BJ (cell line): Measurements from ENCODE around the gene ENGASE. TPM values are rescaled to one million over a fixed set of nuclear protein-coding genes. Genes with fewer than 3 reads are reported as not detected.

Source experiments
- CTCF ChIA-PET: fragments of 350-600 bp; formaldehyde crosslinking; extraction: SDS; loops from one replicate; lab custom pipeline; 2021; ENCODE audit warnings: antibody characterized with exemption, inconsistent platforms; lab: Yijun Ruan, JAX
- POLR2A ChIA-PET: fragments of 300-600 bp; sonication (Branson Sonifier 250); formaldehyde crosslinking; extraction: SDS; loops from one replicate; lab custom pipeline; 2021; ENCODE audit warnings: antibody characterized with exemption; lab: Charles Lee
- DNase-seq: peaks from one replicate; pipeline ENCODE4 v3.0.0-alpha.2; 2011; ENCODE audit warnings: low read depth
- H3K27me3 ChIP-seq: 2 replicates; pipeline ENCODE4 v1.6.0; 2011; ENCODE audit warnings: low read length; ENCODE audit not compliant: control insufficient read depth, insufficient read depth
- H3K36me3 ChIP-seq: 2 replicates; pipeline ENCODE4 v1.5.1; 2011; ENCODE audit warnings: low read length; ENCODE audit not compliant: control insufficient read depth, insufficient read depth
- H3K4me3 ChIP-seq: 2 replicates; pipeline ENCODE4 v1.5.1; 2011; ENCODE audit warnings: low read depth, mild to moderate bottlenecking, control low read depth, low read length
- polyA plus RNA-seq: library from polyadenylated mRNA; depleted of rRNA; stranded (reverse); fragments of >200 nt; gene quantifications from 2 replicates; pipeline ENCODE4 v1.2.3, GENCODE V29; 2011
- TF ChIP-seq, protein P1 (sequence below): IDR thresholded peaks from 2 replicates; pipeline ENCODE4 v1.5.1; 2011; ENCODE audit warnings: low read depth, mild to moderate bottlenecking, control low read depth, inconsistent platforms, low read length, moderate library complexity; ENCODE audit not compliant: insufficient read depth

ENGASE gene
- polyA plus RNA-seq, 1 experiment = 7.4 TPM

DNA sequence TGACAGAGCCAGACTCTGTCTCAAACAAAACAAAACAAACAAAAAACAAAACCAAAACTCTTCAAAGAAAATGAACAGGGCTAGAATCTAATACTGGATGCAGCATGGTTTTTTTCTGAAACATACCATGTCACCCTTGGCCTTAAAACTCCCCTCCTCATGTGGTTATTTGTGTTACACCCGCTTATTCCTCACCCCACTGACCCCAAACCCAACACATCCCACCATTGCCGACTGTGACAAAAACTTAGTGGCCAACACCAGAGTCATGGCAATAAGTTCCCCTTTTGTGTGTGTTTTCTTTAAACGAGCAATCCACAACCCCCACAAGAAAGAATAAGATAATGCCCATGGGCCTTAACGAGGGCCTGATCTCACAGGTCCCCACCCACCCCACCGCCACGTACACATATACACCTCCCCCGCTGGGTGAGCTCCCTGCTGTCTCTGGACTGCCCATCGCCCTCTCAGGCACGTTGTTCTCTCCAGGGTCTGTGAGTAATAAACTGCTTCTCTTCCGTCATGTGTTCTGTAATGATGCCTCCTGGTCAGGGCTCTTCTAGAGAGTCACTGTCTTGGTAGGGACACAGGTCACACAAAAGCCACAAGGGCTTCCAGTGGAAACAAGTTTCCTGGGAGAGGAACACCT, 16.8 kb upstream of the ENGASE start:
- DNase-seq = no peak
- TF ChIP-seq, protein P1, sequence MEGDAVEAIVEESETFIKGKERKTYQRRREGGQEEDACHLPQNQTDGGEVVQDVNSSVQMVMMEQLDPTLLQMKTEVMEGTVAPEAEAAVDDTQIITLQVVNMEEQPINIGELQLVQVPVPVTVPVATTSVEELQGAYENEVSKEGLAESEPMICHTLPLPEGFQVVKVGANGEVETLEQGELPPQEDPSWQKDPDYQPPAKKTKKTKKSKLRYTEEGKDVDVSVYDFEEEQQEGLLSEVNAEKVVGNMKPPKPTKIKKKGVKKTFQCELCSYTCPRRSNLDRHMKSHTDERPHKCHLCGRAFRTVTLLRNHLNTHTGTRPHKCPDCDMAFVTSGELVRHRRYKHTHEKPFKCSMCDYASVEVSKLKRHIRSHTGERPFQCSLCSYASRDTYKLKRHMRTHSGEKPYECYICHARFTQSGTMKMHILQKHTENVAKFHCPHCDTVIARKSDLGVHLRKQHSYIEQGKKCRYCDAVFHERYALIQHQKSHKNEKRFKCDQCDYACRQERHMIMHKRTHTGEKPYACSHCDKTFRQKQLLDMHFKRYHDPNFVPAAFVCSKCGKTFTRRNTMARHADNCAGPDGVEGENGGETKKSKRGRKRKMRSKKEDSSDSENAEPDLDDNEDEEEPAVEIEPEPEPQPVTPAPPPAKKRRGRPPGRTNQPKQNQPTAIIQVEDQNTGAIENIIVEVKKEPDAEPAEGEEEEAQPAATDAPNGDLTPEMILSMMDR = no peak
- no peaks in the 10 kb centered on the region for H3K27me3 ChIP-seq
- ChIA-PET POLR2A (no interaction called here), CTCF (interaction anchor here (1.0 to 1.6 kb wide), 3 partner anchors 12 to 29 kb away, joined by 3 read pairs; no protein-coding TSS in a partner anchor)
- H3K4me3 ChIP-seq = no peak overlapping the region
- no peaks in the 10 kb centered on the region for H3K36me3 ChIP-seq

DNA sequence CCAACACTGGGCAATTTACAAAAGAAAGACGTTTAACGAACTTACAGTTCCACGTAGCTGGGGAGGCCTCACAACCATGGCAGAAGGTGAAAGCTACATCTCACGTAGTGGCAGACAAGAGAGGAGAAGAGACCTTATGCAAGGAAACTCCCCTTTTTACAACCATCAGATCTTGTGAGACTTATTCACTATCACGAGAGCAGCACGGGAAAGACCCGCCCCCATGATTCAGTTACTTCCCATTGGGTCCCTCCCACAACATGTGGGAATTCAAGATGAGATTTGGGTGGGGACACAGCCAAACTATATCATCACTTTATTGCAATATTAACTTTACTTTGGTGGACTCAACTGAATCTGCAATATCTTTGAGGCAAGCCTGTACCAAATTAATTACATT, 11.9 kb upstream of the ENGASE start:
- no peak for DNase-seq
- Histone ChIP-seq H3K27me3 (peaks cover 2% of the 10 kb centered on the region), H3K4me3 (no peak overlapping the region), H3K36me3 (no peaks in the 10 kb centered on the region)
- POLR2A ChIA-PET = no interaction called here
- CTCF ChIA-PET = interaction anchor here (1.8 to 5.0 kb wide), 4 partner anchors 11 to 330 kb away, joined by 5 to 31 read pairs (median 9); no protein-coding TSS in a partner anchor
- TF ChIP-seq, protein P1 = no peak

DNA sequence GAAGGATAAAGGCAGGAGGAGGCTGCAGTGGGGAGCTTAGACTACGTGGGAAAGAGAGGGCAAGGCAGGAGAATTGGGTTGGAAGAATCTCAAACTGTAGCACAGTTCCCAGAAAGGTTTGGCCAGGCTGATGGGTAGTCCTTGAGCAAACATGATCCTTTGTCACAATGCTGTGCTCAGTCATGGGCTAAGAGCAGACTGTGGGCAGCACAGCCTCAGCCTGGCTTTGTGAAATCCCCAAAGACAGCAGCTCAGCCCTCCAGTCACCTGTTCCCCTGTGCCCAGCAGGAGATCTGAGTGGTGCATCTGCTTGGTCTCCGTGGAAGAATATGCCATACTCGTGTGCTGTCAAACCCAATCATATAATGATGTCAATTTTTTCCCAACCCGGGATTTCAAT, 10.6 kb upstream of the ENGASE start:
- no peak for DNase-seq
- POLR2A ChIA-PET = no interaction called here

DNA sequence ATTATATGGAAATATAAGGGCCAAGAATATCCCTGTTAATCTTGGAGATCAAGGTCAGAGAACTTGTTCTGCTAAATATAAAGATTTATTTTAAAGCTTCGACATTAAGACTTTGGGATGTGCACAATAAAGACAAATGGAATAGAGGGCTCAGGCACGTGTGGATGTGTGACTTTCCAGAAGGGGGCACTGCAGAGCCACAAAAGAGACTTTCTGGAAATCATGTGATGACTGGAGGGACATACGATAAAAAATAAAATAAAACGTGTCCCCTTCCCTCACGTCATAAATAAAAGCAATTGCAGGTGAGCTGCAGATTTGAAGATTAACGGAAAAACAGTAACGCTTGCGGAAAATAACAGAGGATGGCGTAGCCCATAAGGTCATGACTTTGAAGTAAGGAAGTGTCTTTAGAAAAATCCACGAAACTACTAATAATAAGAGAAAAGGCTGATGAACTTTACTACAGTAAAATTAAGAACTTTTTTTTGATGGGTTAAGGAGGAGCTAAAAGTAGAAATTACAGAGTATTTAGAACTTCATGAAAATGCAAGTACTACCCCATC, 9.4 kb upstream of the ENGASE start:
- TF ChIP-seq, protein P1 = peak; percentile 51
- H3K4me3 ChIP-seq = no peak overlapping the region
- peaks cover 3% of the 10 kb centered on the region for H3K27me3 ChIP-seq
- ChIA-PET CTCF (interaction anchor here (0.7 to 2.2 kb wide), 13 partner anchors 8 to 336 kb away, joined by 3 to 11 read pairs (median 4); no protein-coding TSS in a partner anchor), POLR2A (no interaction called here)
- H3K36me3 ChIP-seq = no peaks in the 10 kb centered on the region
- no peak for DNase-seq

More for the DNA sequence above, 10.6 kb upstream of the ENGASE start:
- TF ChIP-seq, protein P1 = no peak
- H3K4me3 ChIP-seq = no peak overlapping the region
- peaks cover 2% of the 10 kb centered on the region for H3K27me3 ChIP-seq
- CTCF ChIA-PET = interaction anchor here (0.7 to 3.6 kb wide), 7 partner anchors 9 to 333 kb away, joined by 3 to 11 read pairs (median 5); no protein-coding TSS in a partner anchor
- no peaks in the 10 kb centered on the region for H3K36me3 ChIP-seq

DNA sequence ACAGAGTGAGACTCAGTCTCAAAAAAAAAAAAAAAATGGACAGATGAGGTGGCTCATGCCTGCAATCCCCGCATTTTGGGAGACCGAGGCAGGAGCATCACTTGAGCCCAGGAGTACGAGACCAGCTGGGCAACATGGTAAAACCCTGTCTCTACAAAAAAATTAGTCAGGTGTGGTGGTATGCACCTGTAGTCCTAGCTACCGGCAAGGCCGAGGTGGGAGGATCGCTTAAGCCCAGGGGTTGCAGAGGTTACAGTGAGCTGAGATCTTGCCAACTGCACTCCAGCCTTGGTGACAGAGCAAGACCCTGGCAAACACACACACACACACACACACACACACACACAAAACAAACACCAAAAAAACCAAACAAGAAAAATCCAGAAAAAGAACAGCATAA, 7.7 kb upstream of the ENGASE start:
- H3K4me3 ChIP-seq = no peak overlapping the region
- no peak for DNase-seq
- no peaks in the 10 kb centered on the region for H3K36me3 ChIP-seq
- ChIA-PET POLR2A (no interaction called here), CTCF (interaction anchor here (1.0 to 2.4 kb wide), 8 partner anchors 13 to 326 kb away, joined by 3 to 9 read pairs (median 4); no protein-coding TSS in a partner anchor)
- TF ChIP-seq, protein P1 = no peak
- peaks cover 3% of the 10 kb centered on the region for H3K27me3 ChIP-seq
